A204.1 (cell line): ENCODE results near the gene RAVER1.

Experiments used
- FAIRE-seq: peaks from 2 replicates; lab custom pipeline; 2012; peaks lifted over from hg19 to GRCh38; lab: Jason Lieb, UNC

Gene RAVER1

GRCh38 chr19:10269333-10270179 lies 63.8 kb downstream of the RAVER1 start:
- FAIRE-seq, result no peak

- no peak for FAIRE-seq
These were observed 65.3 kb downstream of the RAVER1 start for GRCh38 chr19:10268071-10268470.

GRCh38 chr19:10266706-10267105 lies 66.6 kb downstream of the RAVER1 start:
- no peak for FAIRE-seq
